SH-SY5Y (cell line): Measurements from ENCODE around the gene CHPF2.

ENCODE experiments used
- GATA2 ChIP-seq: IDR thresholded peaks from 2 replicates; pipeline ENCODE4 v1.6.1; 2011; ENCODE audit warnings: mild to moderate bottlenecking, low read depth, low read length
- GATA3 ChIP-seq: IDR thresholded peaks from 2 replicates; pipeline ENCODE4 v1.6.1; 2011; ENCODE audit warnings: low read depth, mild to moderate bottlenecking, low read length, moderate library complexity

DNA sequence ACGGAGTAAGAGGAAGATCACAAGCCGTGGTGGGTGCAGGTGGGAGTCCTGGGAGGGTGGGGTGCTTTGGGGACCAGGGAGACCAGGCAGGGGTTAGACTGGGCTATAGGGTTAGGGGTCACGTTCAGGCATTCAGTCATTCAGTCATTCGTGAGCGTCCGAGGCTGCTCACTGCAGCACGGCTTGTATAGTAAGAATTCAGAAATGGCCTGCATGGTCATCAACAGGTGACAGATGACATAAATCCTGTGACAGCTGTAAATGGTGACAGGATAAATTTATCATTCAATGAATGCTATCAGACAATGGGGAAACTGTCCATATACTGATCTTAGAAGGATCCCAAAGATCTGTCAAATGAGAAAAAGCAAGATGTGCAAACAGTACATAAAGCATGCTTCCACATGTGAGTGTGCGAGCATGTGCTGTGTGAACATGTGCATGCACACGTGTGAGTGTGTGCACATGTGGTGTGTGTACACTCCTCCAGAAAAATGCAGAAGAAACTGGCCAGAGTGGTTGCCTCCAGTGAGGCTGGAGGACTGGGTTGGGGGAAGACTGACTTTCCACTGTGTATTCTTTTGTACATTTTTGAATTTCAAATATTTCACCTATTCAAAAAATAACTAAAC lies 48.2 kb downstream of the CHPF2 start:
- TF ChIP-seq GATA2 (no peak), GATA3 (no peak)
